Sigmoid colon (tissue), 4 donors: ENCODE data around the gene CHD5.

Experiments used
- POLR2A ChIP-seq, 2 donors: fragments of 450-650 bp; IDR thresholded peaks; one replicate each; pipeline ENCODE4 v1.6.1; 2016; ENCODE audit warnings: antibody characterized with exemption in 2 of 2, mild to moderate bottlenecking in 2 of 2, moderate library complexity in 2 of 2
- POLR2AphosphoS5 ChIP-seq, 4 donors: sonication (generic); formaldehyde crosslinking; IDR thresholded peaks; one replicate each; pipeline ENCODE4 v1.6.1; 2017; ENCODE audit warnings: antibody characterized with exemption in 4 of 4
- TF ChIP-seq, protein P1 (sequence below), 4 experiments: fragments of 450-650 bp in 3 of 4; fragments of 200-600 bp in 1 of 4; IDR thresholded peaks; one replicate each; pipeline ENCODE4 v1.5.1; 2016 to 2019; ENCODE audit warnings: antibody characterized with exemption in 4 of 4, mild to moderate bottlenecking in 3 of 4, moderate library complexity in 2 of 4

DNA sequence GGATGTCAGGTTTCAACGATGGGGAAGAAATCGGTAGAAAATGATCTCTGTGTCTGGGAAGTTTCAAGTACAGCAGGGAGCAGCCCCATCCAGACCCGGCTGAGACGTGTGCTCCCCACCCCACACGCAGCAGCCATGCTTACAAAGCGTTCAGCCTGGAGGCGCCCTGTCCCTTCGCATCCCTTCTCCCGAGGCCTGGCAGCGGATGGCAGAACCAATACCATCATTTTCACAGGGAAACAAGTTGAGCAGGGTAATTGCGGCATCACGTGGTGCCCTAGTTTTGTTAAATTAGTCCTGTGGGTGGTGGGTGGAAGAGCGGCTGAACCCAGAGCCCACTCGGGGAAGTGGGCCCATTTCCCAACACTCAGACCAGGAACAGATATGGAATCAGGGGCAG lies 110.5 kb downstream of the CHD5 start:
- TF ChIP-seq POLR2AphosphoS5 (IDR thresholded peaks at IDR 0.05) (no peak), POLR2A (IDR thresholded peaks at IDR 0.05) (no peak)
- TF ChIP-seq, protein P1, sequence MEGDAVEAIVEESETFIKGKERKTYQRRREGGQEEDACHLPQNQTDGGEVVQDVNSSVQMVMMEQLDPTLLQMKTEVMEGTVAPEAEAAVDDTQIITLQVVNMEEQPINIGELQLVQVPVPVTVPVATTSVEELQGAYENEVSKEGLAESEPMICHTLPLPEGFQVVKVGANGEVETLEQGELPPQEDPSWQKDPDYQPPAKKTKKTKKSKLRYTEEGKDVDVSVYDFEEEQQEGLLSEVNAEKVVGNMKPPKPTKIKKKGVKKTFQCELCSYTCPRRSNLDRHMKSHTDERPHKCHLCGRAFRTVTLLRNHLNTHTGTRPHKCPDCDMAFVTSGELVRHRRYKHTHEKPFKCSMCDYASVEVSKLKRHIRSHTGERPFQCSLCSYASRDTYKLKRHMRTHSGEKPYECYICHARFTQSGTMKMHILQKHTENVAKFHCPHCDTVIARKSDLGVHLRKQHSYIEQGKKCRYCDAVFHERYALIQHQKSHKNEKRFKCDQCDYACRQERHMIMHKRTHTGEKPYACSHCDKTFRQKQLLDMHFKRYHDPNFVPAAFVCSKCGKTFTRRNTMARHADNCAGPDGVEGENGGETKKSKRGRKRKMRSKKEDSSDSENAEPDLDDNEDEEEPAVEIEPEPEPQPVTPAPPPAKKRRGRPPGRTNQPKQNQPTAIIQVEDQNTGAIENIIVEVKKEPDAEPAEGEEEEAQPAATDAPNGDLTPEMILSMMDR (IDR thresholded peaks at IDR 0.05), result no peak
